Suppressor macrophage treated with lipopolysaccharide for 1 hour (primary cell): ENCODE results near the gene PRR19.
"Not testable (repeated sequence)": the region's sequence is repeated elsewhere in the genome, so short reads cannot be mapped to it uniquely, and the experiment has no call there.

Experiments used
- DNase-seq, 3 donors: peaks; one replicate each; pipeline ENCODE4 v3.0.0-alpha.2; 2020 to 2022

Gene PRR19

GRCh38 chr19:42328106-42328505, 26.2 kb downstream of the PRR19 start:
- DNase-seq = no peak

DNA sequence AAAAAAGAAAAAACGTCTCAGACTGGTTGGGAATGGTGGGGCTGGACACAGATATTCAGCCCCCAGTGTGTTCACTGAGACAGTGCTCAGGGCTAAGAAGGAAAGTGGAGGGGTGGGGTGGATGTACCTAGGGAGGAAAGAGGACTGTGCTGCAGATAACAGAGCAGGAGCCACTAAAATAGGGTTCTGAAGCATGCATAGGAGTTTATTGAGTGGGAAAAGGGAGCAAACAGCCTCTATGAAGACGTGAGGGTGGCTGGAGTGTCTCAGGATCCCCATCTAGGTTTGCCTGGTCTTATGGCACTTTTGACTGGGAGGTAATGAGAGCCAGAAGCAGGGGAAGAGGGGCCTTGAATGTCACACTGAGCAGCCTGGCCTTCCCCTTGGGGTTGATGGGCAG, 26.9 kb downstream of the PRR19 start:
- DNase-seq = no peak

GRCh38 chr19:42330241-42330711, 28.3 kb downstream of the PRR19 start:
- no peak for DNase-seq

DNA sequence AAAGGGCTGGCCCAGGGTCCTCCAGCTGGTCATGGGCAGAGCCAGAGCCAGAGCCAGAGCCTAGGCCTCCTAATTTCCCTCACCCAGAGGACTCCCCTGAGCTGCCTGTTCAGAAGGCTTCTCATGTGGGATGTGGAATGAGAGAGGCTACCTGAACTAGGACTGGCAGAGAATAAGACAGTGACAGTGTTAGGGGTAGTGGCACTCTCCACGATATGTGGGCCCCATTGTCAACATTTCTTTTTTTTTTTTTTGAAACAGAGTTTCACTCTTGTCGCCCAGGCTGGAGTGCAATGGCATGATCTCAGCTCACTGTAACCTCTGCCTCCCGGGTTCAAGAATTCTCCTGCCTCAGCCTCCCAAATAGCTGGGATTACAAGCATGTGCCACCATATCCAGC, 29.4 kb downstream of the PRR19 start:
- DNase-seq = not testable (repeated sequence)

GRCh38 chr19:42332059-42332458, 30.1 kb downstream of the PRR19 start:
- no peak for DNase-seq

- no peak for DNase-seq
These were observed 31.1 kb downstream of the PRR19 start for GRCh38 chr19:42333018-42333417.

GRCh38 chr19:42333975-42334696, 32.2 kb downstream of the PRR19 start:
- no peak for DNase-seq

- no peak for DNase-seq
These were observed 32.9 kb downstream of the PRR19 start for GRCh38 chr19:42334697-42335373.

DNA sequence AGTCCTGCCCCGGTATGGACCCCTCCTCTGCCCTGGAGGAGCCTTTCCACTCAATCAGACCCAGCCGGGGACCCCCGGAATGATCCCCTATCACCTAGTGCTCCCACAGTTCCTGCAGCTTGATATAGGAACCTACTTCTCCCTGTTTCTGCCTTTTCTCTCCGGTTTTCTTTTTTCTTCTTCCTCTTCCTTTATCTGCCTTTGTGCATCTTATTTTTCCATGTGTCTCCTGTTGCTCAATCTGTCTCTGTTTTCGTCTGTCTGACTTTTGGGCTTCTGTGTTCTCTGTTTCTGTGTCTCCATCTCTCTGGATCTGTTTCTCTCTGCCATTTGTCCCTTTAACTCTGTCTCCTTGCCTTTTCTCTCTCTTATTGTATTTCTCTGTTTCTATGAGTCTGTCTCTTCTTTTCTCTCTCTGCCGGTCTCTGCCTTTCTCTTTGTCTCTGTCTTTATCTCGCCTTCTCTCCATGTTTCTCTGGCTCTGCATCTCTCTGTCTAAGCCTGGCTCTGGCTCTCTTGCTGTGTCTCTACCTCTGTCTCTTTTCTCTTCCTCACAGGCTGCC, 33.5 kb downstream of the PRR19 start:
- no peak for DNase-seq

- no peak for DNase-seq
These were observed 34.0 kb downstream of the PRR19 start for GRCh38 chr19:42335971-42336370.

DNA sequence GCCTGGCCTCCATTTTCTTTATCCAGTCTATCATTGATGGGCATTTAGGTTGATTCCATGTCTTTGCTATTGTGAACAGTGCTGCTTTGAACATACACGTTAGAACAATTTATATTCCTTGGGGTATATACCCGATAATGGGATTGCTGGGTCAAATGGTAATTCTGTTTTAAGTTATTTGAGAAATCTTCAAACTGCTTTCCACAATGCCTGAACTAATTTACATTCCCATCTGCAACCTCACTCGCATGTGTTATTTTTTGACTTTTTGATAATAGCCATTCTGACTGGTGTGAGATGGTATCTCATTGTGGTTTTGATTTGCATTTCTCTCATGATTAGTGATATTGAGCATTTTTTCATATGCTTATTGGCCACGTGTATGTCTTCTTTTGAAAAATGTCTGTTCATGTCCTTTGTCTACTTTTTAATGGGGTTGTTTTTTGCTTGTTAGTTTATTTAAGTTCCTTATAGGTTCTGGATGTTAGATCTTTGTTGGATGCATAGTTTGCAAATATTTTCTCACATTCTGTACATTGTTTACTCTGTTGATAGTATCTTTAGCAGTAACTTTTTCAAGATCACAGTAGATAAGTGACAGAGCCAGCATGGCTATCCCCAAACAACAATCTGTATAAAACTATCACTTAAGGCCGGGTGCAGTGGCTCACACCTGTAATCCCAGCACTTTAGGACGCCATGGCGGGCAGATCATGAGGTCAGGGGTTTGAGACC, 37.4 kb downstream of the PRR19 start:
- not testable (repeated sequence) for DNase-seq

DNA sequence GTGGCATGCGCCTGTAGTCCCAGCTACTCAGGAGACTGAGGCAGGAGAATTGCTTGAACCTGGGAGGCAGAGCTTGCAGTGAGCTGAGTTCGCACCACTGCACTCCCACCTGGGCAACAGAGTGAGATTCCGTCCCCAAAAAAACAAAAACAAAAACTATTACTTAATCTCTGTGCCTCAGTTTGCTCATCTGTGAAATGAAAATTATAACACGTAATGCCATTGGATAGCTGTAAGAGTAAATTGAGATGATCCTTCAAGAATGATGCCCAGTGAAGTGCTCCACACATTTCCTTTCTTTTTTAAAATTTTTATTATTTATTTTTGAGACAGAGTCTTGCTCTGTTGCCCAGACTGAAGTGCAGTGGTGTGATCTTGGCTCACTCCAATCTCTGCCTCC, 38.0 kb downstream of the PRR19 start:
- not testable (repeated sequence) for DNase-seq

DNA sequence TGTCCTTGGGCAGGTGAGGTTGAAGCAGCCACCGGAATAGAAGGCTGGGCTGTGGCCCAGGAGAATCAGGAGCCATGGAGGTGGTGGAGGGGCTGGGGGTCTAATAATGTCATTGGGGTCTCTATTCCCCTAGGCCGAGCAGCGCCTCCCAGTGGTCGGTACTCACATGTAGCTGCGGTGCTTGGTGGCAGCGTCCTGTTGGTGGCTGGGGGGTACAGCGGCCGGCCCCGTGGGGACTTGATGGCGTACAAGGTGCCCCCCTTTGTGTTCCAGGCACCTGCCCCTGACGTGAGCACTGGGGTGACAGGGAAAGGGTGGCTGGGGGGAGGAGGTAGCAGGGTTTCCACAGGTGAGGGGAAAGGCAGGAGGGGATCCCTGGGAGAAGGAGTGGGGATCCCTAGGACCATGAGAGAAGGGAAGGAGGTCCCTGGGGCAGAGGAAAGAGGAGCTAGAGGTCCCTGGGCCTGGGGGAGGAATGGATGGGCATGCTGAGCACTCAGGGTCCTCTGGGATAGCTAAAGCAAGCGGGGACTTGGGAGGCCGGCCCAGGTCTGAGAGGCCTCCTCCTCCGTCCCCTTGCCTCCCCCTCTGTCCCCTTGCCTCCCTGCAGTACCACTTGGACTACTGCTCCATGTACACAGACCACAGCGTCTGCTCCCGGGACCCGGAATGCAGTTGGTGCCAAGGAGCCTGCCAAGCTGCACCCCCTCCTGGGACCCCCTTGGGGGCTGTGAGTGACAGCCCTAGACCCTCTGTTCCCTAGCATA, 41.6 kb downstream of the PRR19 start:
- no peak for DNase-seq

GRCh38 chr19:42344336-42344893, 42.5 kb downstream of the PRR19 start:
- DNase-seq = no peak

GRCh38 chr19:42345191-42345812, 43.4 kb downstream of the PRR19 start:
- no peak for DNase-seq

DNA sequence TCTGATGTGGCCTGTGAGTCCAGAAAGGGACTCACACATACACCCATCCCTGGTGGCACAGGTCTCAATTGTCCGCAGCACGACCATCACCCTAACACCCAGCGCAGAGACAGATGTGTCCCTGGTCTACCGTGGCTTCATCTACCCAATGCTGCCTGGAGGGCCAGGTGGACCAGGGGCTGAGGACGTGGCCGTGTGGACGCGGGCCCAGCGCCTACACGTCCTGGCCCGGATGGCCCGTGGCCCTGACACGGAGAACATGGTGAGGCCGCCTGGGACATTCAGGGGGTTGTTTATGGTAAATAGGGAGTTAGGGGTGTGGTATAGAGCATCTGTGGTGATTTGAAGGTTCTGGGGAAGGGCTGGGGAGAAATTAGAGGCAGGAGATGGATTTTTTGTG, 46.3 kb downstream of the PRR19 start:
- no peak for DNase-seq

- DNase-seq = no peak
These were observed 47.6 kb downstream of the PRR19 start for GRCh38 chr19:42349378-42350107.

DNA sequence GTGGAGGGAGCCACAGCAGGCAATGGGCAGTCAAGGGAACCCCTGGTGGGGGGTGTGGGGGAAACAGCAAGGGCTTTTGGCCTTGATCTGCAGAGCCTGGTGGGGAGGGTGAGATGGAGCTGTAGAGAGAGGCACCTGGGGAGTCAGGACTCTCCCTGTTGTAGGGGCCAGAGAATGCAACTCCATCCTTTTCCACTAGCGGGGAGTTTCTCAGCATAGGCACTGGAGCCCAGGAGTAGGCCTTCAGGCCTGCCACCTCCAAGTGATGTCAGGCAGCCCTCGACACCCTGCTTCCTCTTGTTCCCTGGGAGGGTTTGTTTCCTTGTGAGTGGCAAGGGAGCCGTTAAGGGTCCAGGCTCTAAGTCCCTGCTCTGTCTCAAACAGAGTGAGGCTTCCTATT, 48.5 kb downstream of the PRR19 start:
- no peak for DNase-seq

DNA sequence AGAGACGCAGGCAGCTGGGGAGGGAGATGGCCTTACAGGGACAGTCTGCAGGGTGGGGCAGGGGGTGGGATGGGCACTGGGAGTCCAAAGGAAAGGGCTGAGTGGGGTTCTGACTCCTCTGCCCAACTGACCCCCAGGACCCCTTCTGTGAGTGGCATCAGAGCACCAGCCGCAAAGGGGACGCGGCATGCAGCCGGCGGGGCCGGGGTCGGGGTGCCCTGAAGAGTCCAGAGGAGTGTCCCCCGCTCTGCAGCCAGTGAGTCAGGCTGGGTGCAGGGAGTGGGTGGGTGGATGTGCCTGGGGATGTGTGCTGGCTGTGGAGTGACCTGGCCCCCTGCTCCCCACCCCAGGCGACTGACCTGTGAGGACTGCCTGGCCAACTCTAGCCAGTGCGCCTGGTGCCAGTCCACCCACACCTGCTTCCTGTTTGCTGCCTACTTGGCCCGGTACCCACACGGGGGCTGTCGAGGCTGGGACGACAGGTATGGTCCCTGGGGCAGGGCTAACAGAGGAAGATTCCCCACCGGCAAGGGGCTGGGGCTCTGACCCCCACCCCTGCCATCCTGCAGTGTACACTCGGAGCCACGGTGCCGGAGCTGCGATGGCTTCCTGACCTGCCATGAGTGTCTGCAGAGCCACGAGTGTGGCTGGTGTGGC, 49.3 kb downstream of the PRR19 start:
- no peak for DNase-seq
